HuH-7 (cell line): ENCODE measurements around the gene GRB10.

Experiments
- DNase-seq: peaks from one replicate; pipeline ENCODE4 v3.0.0; 2011; ENCODE audit warnings: low spot score

GRB10 gene

DNA sequence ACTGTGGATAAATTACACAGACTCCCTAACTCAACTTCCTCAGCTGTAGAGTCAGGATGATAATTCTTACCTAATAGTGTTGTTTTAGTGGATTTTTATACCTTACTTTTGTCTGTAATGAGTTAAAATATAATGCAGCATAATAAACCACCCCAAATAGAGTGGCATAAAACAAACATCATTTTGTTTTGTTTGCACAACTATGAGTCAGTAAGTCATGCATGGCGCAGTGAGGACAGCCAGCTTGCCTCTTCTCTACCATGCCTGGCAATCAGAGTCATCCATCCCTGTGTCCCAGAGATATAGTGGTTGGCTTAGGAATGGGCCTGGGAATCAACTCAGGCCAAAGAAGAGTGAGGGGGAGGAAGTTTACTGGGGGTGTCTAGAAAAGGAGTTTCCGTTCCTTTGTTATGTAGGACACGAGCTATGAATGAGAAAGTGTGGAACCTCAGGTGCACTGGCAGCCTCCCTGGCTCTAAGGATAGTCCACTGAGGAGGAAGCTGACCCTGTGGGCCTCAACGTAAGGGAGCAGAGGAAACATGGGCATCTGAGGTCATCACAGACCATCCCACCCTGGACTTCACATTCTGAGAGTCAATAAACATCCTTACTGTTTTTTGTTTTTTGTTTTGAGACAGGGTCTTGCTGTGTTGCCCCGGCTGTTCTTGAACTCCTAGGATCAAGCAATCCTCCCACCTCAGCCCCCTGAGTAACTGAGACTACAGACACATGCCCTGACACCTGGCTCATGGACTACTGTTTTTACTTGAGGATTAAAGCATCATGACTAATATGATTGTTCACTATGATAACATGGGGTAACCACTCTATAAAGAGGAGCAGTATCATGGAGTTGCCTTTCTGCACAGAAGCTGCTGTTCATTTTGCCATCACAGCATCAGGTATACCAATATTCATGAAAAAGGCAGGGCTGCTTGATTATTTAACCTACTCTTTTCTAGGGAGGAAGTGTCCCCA lies 21.0 kb upstream of the GRB10 start:
- DNase-seq = no peak

GRCh38 chr7:50801907-50802306 lies 19.2 kb upstream of the GRB10 start:
- DNase-seq = no peak

DNA sequence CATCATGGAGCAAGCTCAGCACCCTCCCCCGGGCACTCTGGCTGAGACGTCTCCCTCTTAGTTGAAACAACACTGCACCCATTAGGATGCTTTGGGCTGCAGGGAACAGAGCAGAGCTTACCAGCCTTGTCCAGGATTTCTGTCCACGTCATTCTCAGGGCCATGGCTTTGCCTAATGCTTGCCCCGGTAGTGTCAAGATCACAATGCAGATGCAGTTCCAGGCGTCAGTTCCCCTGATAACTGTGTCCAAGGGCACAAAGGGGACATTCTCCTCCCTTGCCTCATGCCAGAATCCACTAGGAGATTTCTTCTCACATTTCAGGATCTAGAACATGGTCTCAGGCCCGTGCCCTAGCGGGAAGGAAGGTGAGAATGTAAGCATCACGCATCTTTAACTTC lies 17.2 kb upstream of the GRB10 start:
- DNase-seq = no peak

DNA sequence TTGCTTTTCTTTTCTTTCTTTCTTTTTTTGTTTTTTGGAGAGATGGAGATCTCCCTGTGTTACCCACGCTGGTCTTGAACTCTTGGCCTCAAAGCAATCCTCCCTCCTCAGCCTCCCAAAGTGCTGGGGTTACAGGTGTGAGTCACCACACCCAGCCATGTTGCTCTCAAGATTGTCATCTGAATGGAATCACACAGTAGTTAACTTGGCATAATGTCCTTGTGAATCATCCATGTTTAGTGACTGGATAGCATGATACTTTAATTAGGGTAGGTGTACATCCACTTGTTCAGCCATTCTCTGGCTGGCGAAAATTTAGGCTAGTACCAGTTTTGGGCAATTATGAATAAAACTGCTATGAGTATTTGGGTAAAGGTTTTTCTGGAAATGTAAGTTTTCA lies 15.4 kb upstream of the GRB10 start:
- no peak for DNase-seq

DNA sequence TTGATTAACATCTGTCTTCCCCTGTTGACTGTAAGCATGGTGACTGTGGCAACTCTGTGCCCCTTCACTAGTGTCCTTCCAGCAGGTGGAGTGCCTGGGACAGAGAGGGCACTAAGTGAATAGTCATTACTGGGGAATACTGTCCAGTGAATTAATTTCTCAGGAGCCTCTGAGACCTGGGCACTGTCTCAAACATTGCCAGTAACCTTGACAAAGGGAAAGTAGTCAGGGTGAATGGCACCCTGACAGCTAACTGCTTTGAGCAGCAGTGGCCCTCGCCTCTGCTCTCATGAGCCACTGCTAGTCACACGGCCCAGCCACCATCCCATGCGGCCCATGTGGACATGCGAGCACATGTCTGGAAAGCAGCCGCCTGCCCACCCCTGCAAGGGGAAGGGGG lies 13.1 kb upstream of the GRB10 start:
- no peak for DNase-seq

DNA sequence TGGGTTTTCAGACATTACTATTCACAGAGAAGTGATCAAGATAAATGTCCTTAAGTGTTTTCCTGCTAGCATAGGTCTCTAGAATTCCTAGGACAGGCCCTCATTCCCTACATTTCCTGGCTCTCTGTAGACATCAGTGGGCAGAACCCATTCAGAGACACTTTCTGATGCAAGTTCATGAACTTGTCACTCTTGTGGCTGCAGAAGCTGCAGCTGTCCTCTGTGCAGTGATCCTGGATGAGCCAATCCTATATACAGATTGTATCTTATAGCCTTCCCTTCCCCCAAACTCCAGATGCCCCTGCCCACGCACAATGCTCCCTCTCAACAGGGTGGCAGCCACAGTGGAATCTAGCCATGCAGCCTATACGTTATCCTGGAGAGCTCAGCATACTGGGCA lies 12.6 kb upstream of the GRB10 start:
- no peak for DNase-seq

DNA sequence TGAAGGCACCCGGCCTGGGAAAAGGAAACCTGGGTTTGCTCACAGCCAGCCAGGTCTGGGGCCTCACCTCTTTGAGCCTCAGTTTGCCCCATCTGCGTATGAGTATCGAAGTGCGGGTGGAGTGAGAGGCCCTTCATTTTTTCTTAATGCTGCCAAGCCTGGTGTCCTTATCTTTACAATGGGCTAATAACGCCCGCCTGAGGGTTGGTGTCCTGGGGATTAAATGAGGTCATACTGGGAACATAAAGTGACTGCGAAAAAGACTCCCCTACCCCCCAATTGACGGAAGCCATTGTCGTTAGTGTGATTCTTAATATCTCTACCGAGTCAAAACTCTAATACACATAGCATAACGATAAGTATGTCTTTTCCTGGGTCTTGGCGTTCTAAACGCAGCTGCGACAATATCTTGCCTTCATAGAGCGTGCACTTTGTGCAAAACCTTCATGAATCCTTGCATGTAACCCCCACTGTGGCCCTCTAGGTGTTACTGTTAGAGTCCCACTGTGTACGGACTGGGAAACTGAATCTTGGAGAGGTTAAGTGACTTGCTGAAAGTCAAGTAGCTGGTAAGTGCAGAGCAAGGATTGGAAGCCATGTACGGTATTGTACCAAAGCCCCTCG lies 11.4 kb upstream of the GRB10 start:
- no peak for DNase-seq

DNA sequence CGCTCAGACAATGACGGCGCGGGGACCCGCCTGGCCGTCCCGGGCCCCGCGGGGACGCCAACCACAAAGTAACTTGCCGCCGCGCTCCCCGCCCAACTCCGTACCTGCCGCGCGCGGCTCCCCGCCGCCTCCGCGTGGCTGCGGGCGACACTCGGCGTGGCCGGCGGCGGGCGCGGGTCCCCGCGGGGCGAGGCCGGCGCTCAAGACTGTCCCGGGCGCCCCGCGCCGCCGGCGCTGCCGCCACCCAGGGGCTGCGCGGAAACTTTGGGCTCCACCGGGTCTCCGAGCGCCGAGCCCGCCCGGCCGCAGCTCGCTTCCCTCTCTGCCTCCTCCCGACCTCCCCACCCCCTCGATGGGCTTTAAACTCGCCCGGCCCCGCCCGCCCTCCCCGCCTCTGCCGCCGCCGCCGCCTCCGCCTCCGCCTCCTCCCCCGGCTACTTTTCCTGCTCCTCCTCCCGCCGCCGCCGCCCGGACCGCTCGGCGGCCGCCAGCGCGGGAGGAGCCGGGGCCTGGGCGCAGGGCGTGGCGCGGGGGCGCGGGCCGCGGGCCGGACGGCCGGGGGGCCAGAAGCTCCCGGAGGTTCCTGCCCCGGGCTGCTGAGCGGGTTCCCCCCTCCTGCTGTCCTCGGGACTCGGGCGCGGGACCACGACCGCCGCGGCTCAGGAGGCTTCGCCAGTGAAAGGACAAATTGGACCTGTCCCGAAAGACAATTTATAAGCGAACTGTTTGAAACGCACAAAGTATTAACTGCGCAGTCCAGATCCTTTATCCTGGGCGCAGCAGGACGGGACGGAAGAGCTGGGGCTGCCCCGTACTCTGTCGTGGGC lies 10.6 kb upstream of the GRB10 start:
- DNase-seq = peak; percentile 78

DNA sequence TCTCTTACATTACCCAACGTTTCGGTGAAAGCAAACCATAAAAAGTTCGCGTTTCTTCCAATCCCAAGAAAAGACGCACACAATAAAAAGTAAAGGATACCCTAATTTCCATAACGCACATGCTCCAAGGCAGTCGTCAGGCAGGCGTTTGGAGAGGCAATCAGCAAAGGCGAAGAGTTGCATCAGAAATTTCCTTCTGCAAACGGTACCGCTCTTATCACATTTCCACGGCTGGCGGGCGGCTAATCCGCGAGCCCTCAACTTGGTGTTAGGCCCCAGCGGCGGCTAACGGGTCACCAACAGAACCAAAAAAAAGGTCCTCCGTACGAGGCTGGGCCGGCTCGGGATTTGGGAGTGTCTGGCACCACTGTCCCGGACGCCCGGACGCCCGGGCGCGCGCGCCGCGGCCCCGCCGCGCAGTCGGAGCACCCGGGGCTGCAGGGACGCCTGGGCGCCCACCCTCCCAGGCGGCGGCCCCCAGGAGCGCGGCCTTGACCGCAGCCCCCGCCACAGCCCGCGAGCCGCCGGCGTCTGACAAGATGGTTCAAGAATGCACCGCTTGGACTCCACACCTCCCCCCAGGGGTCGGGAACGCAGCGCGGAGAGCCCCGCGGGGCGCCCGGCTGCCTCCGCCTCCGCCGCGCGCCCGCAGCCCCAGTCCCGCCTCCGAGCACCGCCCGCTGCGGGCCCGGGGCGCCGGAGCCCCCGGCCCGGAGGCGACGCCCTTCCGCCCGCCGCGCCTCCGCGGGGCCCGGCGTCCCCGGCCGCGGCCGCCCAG lies 9.8 kb upstream of the GRB10 start:
- no peak for DNase-seq

- no peak for DNase-seq
Observed at GRCh38 chr7:50791938-50792341, 9.2 kb upstream of the GRB10 start.

- no peak for DNase-seq
Observed at GRCh38 chr7:50791363-50791937, 8.8 kb upstream of the GRB10 start.

DNA sequence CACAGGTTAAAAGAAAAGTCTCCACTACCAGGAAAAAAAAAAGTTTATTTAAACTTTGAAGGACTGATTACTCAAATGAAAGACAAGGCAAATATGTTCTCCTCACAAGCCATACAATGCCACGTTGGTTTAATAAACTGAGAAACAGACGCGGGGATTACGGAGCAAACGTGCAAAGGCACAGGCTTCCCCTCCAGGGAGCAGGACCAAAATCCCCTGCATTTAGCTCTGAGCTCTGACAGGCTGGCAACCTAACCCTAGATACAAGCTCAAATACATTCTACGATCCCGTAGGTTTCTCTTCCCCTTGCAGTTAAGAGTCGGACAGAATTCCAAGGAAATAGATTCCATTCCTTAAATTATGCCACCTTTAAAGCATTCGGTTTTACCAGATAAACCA lies 7.7 kb upstream of the GRB10 start:
- no peak for DNase-seq

DNA sequence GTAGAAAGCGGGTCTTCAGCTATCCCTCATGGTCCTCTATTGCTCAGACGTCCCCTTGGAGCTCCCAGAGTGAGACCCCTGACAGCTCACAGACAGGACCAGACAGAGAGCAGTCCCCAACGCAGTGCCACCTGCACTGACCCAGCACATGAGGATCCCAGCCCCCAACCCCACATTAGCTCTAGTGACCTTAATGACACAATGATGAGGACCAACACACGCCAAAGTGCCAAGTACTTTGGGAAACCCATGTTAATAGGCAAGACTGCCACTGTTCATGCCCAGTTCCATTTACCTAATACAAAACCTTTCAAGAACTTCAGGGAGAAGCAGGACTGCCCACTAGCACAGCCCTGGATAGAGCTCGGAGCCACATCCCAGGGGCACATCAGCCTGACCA lies 5.7 kb upstream of the GRB10 start:
- no peak for DNase-seq

- DNase-seq = no peak
Observed at GRCh38 chr7:50787825-50788224, 5.1 kb upstream of the GRB10 start.

DNA sequence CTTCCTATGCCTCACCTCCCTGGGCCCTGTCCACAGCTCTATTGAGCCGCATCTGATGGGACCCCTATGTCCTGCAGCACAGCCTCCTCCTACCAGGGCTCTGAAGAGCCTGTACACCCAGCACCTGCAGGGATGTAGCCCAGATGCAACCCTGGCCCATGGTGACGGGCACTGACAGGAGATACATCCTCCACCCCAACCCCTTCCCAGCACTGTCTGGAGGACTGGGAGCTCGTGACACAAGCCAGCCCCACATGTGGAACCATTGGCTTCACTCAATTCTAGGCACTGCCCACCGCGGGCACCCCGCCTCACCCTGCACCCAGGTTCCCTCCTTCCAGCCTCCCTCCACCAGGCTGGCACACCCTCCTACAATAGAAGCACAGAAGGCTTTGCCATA lies 2.6 kb upstream of the GRB10 start:
- DNase-seq = no peak

GRCh38 chr7:50783801-50784507 lies 1.3 kb upstream of the GRB10 start:
- no peak for DNase-seq

- DNase-seq = no peak
Observed at GRCh38 chr7:50783303-50783702, 607 bp upstream of the GRB10 start.

- DNase-seq = no peak
Observed at GRCh38 chr7:50781381-50782293, 1.1 kb downstream of the GRB10 start.

DNA sequence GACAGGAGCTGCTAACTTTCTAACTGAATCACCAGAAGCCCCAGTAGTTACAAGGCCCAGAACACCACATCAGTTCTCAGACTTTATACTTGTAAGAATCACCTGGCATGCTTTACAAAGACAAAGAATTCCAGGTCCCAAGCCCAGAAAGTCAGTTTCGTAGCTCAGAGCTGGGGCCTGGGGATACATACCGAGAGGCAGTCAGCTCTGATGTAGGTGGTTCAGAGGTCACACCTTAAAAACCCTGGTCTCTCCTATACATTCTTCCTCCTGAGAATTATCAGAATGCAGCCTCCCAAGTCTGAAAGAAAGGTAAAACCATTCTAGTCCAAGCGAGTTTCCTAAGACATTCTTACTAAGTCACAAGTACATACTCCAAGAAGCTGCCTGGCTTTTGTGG lies 2.3 kb downstream of the GRB10 start:
- DNase-seq = no peak

DNA sequence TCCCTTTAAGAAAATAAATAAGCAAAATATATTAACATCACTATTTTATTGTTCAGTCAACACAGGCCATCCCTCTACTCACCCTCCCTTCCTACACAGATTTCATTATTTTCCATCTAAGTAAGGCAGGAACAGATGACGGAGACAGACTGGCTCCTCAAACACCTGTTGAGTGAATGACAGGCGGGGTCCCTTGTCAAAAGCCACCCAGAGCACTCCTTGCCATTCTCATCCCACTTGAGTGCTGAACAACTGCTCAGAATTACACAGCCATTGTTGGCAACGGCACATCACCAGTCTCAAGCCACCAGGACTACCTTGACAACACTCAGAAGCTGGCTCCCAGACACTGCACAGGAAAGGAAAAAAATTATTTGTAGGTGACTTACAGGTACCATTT lies 3.3 kb downstream of the GRB10 start:
- DNase-seq = no peak
